HFFc6 (cell line): ENCODE measurements around the gene DLG1. TPM values are rescaled to one million over a fixed set of nuclear protein-coding genes. Genes with fewer than 3 reads are reported as not detected.
A peak's percentile ranks its signal among the peaks of the same experiment; 100 is the strongest.

Experiments used
- DNase-seq: peaks from one replicate; pipeline ENCODE4 v3.0.0-alpha.2; 2018
- H3K27ac Mint-ChIP-seq: 2 replicates; pipeline ENCODE4 v1.8.0; 2020; ENCODE audit warnings: mild to moderate bottlenecking, mixed read lengths
- H3K27me3 Mint-ChIP-seq: 2 replicates; pipeline ENCODE4 v1.8.0; 2021; ENCODE audit warnings: mild to moderate bottlenecking, moderate library complexity, mixed read lengths; ENCODE audit not compliant: insufficient read depth
- H3K36me3 Mint-ChIP-seq: 2 replicates; pipeline ENCODE4 v1.8.0; 2021; ENCODE audit warnings: low read depth, mixed read lengths
- H3K4me1 Mint-ChIP-seq: 2 replicates; pipeline ENCODE4 v1.8.0; 2020; ENCODE audit warnings: low read depth, mixed read lengths
- H3K4me3 Mint-ChIP-seq: 2 replicates; pipeline ENCODE4 v1.8.0; 2020; ENCODE audit warnings: mild to moderate bottlenecking, moderate library complexity, mixed read lengths
- H3K9me3 Mint-ChIP-seq: 2 replicates; pipeline ENCODE4 v1.8.0; 2020; ENCODE audit warnings: mild to moderate bottlenecking, mixed read lengths
- long read RNA-seq: library from polyadenylated mRNA; unstranded; transcript quantifications from one replicate; pipeline ENCODE4 v2.0.0, GENCODE V29; 2019
- total RNA-seq, 6 experiments: library from RNA; stranded (reverse); fragmentation: NEBNext Ultra II Directional; extraction: Animal tissue kit (Norgen Biotek cat#: 25700); gene quantifications; 2 replicates in 1 of 6; 3 replicates in 5 of 6; pipeline ENCODE4 v1.2.3, GENCODE V29; 2021
- TF ChIP-seq, protein P1 (sequence below): fragments of 200-600 bp; sonication (generic); IDR thresholded peaks from 2 replicates; pipeline ENCODE4 v1.5.0; 2021; ENCODE audit warnings: antibody characterized with exemption, mild to moderate bottlenecking

The DLG1 gene
- 10 to 100 TPM; 64.8 to 82.5 (median 74.7) TPM for total RNA-seq
- long read RNA-seq, partial matches to known transcripts = 7 of 26 reads
- long read RNA-seq, other reads (novel, unspliced or antisense) = 19 of 26 reads

DNA sequence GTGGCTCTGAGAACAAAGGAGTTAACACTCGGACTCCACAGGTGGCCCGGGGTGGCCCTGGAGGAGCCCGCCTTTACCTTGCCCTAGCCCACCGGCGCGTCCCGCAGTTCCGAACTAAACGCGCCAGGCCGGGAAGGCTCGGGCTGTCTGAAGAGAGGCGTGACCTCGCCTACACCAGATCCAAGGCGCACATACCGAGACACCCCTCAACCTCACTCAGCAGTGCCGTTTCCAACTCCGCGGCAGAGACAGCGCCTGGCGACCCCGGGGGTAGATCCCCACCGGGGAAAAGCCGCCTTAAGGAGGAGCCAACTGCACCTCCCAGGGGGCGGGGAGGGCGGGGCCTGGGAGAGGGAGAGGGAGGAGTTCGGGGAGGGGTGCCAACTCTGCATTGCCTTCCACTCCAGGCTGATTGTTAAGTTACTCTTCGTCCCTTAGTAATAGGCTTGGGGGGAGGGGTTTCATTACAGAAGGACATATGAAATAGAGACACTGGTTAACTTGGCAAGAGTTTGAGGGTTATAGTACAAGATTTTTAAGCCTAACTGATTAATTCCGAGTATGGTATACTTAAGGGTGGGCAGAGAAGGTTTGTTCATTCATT is at the start of gene DLG1:
DLG1 (minus strand) TSS at position 272 of the 604 bp plus-strand sequence. CDS start 1,408 bp downstream, outside the sequence.
- peak; percentile 79 for DNase-seq
- Mint-ChIP-seq H3K27ac (peak within 1 kb of the TSS; percentile 86), H3K9me3 (no peaks in the 10 kb centered on the region), H3K27me3 (no peaks in the 10 kb centered on the region; the same call in 1 of the 2 replicates), H3K36me3 (peaks cover 5% of the 10 kb centered on the region), H3K4me1 (peaks cover 54% of the 10 kb centered on the region), H3K4me3 (peak within 1 kb of the TSS; percentile 98)
- TF ChIP-seq, protein P1, sequence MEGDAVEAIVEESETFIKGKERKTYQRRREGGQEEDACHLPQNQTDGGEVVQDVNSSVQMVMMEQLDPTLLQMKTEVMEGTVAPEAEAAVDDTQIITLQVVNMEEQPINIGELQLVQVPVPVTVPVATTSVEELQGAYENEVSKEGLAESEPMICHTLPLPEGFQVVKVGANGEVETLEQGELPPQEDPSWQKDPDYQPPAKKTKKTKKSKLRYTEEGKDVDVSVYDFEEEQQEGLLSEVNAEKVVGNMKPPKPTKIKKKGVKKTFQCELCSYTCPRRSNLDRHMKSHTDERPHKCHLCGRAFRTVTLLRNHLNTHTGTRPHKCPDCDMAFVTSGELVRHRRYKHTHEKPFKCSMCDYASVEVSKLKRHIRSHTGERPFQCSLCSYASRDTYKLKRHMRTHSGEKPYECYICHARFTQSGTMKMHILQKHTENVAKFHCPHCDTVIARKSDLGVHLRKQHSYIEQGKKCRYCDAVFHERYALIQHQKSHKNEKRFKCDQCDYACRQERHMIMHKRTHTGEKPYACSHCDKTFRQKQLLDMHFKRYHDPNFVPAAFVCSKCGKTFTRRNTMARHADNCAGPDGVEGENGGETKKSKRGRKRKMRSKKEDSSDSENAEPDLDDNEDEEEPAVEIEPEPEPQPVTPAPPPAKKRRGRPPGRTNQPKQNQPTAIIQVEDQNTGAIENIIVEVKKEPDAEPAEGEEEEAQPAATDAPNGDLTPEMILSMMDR = no peak

DNA sequence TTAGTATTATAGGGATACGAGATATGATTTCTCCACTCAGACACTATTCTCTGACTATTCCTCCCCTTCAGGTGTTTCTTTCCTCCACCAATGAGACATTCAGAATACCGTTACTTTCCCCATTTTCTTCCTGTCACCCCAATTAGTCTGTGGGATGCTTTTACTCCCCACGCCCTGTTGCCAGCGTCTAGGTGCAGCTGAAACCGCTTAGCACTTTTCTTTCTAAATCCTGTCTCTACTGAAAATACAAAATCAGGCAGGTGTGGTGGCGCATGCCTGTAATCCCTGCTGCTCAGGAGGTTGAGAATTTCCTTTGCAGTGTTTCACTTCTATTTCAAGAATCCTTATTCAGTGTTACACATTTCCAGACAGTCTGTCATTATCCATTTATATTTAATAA is 49.6 kb upstream of the DLG1 start:
- H3K27me3 Mint-ChIP-seq = peaks cover 5% of the 10 kb centered on the region; the same call in 1 of the 2 replicates
- H3K4me3 Mint-ChIP-seq = no peak overlapping the region
- H3K9me3 Mint-ChIP-seq = no peaks in the 10 kb centered on the region
- H3K4me1 Mint-ChIP-seq = peaks cover 10% of the 10 kb centered on the region
- H3K27ac Mint-ChIP-seq = no peak overlapping the region
- no peaks in the 10 kb centered on the region for H3K36me3 Mint-ChIP-seq
- no peak for DNase-seq
- TF ChIP-seq, protein P1 = no peak

DNA sequence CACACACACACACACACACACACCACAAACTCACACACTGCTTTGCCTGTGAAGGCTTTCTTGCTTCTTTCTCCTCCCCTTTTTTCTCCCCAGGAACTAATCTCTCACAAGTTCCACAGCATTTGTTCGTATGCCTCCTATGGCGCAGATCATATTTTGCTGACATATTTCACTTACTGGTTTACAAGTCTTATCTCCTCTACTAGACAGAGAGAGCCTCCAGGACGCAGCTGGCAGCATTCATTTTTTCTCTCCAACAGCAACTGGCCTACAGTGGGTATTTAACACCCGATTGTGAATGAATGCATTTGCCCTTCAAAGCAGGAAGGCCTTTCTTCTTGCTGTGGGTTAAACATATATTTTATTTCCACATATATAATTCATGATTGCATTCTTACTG is 47.0 kb upstream of the DLG1 start:
- Mint-ChIP-seq H3K4me1 (peaks cover 1% of the 10 kb centered on the region), H3K36me3 (no peaks in the 10 kb centered on the region), H3K9me3 (no peaks in the 10 kb centered on the region), H3K27me3 (peaks cover 5% of the 10 kb centered on the region; the same call in 1 of the 2 replicates), H3K27ac (no peak overlapping the region), H3K4me3 (no peak overlapping the region)
- TF ChIP-seq, protein P1 = no peak
- DNase-seq = no peak

DNA sequence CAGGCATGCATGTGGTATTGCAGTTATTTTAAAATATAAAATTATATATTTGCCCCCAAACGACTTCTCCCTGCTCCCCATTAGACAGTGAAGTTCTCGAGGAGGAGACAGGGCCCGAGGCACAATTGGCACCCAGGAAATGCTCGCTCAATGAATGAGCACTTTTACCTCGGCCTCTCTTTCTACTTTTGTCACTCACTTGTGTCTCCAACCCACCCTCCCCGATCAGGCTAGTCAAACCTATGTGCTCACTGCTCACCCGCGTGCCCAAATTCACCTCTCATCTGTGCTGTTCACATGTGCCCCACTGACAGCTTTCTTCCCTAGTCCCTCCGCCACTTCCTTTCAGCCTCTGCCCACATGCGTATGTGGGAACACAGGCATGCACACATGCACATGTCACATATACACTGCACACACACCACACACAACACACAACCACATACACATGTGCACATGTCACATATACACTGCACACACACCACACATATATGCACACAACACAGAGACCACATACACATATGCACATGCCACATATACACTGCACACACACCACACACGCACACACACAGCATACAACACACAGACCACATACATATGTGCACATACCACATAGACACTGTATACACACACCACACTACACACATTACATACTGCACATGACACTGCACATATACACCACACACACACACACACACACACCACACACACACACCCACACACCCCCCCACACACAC is 46.3 kb upstream of the DLG1 start:
- Mint-ChIP-seq H3K36me3 (no peaks in the 10 kb centered on the region), H3K4me3 (no peak overlapping the region), H3K27me3 (peaks cover 5% of the 10 kb centered on the region; the same call in 1 of the 2 replicates), H3K27ac (no peak overlapping the region), H3K4me1 (peaks cover 7% of the 10 kb centered on the region), H3K9me3 (no peaks in the 10 kb centered on the region)
- DNase-seq = no peak
- TF ChIP-seq, protein P1 = no peak

DNA sequence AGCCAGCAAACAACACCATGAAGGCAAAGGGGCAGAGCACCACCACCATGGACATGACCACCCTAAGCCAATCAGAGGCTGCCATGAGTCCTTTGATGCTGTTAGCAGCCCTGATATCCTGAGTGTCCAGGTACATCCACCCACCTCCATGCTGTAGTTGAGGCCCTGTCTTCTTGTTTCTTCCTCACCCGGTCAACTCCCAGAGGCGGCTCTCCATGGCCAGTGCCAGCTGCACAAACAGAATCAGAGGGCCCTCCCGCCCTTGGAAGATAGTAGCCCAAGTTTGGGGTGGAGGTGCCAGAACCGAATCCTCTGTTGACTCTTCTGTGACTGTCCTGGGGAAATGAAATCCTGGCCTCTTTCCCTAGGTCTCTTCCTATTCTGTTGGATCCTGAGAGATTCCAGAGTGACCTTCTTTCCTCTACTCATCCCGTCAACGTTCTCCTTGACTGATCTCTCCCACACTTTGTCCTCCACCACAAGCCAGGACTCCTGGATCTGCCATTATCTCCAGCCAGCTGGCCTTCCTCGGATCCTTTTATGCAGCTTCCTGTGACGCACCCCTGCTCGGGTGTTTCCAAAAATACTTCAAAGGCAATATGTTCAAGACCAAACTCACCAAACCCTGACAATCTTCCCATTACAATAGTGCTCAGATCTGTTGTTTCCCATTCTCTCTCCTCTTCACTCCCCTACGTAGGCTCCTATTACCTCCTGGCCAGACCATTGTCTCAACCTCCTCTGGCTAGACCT is 45.4 kb upstream of the DLG1 start:
- H3K4me1 Mint-ChIP-seq = peaks cover 12% of the 10 kb centered on the region
- TF ChIP-seq, protein P1 = no peak
- H3K27me3 Mint-ChIP-seq = peaks cover 2% of the 10 kb centered on the region; the same call in 1 of the 2 replicates
- H3K27ac Mint-ChIP-seq = no peak overlapping the region
- no peak overlapping the region for H3K4me3 Mint-ChIP-seq
- no peak for DNase-seq
- H3K36me3 Mint-ChIP-seq = no peaks in the 10 kb centered on the region
- H3K9me3 Mint-ChIP-seq = no peaks in the 10 kb centered on the region
